NB4 (cell line): Measurements from ENCODE around the gene SLC7A5.
"Not testable (repeated sequence)": the region's sequence is repeated elsewhere in the genome, so short reads cannot be mapped to it uniquely, and the experiment has no call there.

Experiments
- DNase-seq: peaks from one replicate; pipeline ENCODE4 v3.0.0; 2010; ENCODE audit warnings: low read depth
- H3K4me3 ChIP-seq: one replicate; pipeline ENCODE4 v1.5.1; 2011; ENCODE audit warnings: mild to moderate bottlenecking, low read depth, low read length, moderate library complexity
- MYC ChIP-seq: IDR thresholded peaks from 2 replicates; pipeline ENCODE4 v1.6.1; 2011; ENCODE audit warnings: low read depth, low read length
- POLR2A ChIP-seq: IDR thresholded peaks from 2 replicates; pipeline ENCODE4 v1.6.1; 2011; ENCODE audit warnings: mild to moderate bottlenecking; ENCODE audit not compliant: insufficient read length; ENCODE audit errors: extremely low read depth
- TF ChIP-seq, protein P1 (sequence below): IDR thresholded peaks from 2 replicates; pipeline ENCODE4 v1.6.1; 2011; ENCODE audit warnings: low read depth, low read length
- TF ChIP-seq, protein P2 (sequence below): IDR thresholded peaks from one replicate; pipeline ENCODE4 v1.5.1; 2012; ENCODE audit warnings: low read depth, low read length

The SLC7A5 gene

DNA sequence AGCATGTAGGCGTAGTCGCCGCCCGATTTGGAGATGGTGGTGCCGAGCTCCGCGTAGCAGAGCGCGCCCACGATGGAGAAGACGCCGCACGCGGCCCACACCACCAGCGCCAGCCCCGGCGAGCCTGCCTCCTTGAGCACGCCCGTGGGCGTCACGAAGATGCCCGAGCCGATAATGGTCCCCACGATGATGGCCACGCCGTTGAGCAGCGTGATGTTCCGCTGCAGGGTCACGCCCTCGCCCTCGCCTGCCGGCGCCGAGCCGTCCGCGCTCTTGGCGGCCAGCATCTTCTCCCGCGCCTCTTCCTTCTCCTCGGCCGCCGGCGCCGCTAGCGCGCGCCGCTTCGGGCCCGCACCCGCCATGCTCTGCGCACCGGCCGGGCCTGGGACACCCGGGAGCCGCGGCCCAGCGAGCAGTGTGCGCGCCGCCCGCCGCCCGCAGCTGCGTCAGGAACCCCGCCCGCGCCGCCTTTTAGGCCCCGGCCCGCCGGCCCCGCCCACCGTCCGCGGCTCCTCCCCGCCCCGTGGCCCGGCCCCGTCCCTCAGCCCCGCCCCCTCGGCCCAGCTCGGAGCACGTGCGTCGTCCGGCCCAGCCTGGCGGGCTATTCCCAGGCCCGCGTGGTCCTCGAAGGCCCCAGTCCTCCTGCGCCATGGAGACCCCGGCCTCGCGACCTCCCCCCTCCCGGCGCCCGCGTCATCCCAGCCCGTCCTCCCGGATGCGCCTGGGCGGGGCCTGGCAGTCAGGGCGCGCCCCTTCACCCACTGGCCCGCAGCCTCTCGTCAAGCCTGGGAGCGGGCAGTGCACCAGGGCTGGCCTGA, at the start of gene SLC7A5:
TSS of gene SLC7A5 (minus strand) at position 447 of the 818 bp plus-strand sequence. CDS start at position 362, 85 bp downstream.
- peak; percentile 87 for DNase-seq
- TF ChIP-seq MYC: peak; percentile 78
- TF ChIP-seq POLR2A: peak; percentile 90
- TF ChIP-seq, protein P1, sequence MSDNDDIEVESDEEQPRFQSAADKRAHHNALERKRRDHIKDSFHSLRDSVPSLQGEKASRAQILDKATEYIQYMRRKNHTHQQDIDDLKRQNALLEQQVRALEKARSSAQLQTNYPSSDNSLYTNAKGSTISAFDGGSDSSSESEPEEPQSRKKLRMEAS: peak; percentile 94

DNA sequence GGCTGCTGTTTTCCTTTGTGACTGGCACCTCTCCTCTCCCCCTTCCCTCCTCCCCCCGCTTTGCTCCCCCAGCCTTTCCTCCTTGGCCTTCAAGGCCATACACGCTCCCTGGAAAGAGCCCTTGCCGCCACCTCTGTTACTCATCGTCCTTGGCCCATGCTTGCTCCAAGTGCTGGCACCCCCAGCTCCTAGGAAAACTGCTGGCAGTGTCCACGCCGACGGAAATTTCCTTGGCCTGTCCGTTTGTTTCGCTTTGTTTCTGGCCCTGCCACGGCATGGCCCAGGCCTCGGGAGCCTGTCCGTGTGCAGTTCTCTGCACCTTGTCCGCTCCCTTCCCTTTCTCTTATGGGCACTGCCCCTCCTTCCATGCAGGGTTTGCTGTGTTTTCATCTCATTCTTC, 49.0 kb upstream of the SLC7A5 start:
- TF ChIP-seq, protein P1: no peak
- no peak for TF ChIP-seq POLR2A
- TF ChIP-seq, protein P2, sequence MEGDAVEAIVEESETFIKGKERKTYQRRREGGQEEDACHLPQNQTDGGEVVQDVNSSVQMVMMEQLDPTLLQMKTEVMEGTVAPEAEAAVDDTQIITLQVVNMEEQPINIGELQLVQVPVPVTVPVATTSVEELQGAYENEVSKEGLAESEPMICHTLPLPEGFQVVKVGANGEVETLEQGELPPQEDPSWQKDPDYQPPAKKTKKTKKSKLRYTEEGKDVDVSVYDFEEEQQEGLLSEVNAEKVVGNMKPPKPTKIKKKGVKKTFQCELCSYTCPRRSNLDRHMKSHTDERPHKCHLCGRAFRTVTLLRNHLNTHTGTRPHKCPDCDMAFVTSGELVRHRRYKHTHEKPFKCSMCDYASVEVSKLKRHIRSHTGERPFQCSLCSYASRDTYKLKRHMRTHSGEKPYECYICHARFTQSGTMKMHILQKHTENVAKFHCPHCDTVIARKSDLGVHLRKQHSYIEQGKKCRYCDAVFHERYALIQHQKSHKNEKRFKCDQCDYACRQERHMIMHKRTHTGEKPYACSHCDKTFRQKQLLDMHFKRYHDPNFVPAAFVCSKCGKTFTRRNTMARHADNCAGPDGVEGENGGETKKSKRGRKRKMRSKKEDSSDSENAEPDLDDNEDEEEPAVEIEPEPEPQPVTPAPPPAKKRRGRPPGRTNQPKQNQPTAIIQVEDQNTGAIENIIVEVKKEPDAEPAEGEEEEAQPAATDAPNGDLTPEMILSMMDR: no peak
- no peak for TF ChIP-seq MYC
- no peak for DNase-seq
- H3K4me3 ChIP-seq: no peak overlapping the region

More for the DNA sequence above, at the start of gene SLC7A5:
- H3K4me3 ChIP-seq: peak within 1 kb of the TSS; percentile 77

- no peak for DNase-seq
- no peak overlapping the region for H3K4me3 ChIP-seq
- no peak for TF ChIP-seq MYC
- TF ChIP-seq, protein P1: no peak
- TF ChIP-seq, protein P2: no peak
- TF ChIP-seq POLR2A: no peak
Observed at GRCh38 chr16:87917503-87917902, 48.2 kb upstream of the SLC7A5 start.

DNA sequence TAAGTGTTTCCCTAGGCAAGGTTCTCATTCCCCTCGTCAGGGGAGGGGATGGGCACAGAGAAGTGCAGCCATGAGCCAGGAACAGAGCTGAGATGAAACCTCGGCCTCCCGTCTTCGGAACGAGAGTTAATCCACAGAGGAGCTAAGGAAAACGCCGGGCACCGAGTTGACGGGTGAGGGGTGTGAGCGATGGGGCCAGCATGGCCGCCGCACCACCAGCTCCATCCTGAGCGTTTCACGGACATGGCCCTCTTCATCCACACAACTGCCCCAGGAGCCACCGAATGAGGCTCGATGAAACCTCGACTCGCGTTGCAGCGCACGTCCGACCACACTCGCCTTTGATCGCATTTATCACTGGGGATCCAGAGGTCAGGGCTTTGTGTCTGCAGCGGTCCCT, 45.5 kb upstream of the SLC7A5 start:
- no peak for DNase-seq
- no peak overlapping the region for H3K4me3 ChIP-seq
- TF ChIP-seq POLR2A: no peak
- TF ChIP-seq, protein P2: no peak
- TF ChIP-seq, protein P1: no peak
- no peak for TF ChIP-seq MYC

DNA sequence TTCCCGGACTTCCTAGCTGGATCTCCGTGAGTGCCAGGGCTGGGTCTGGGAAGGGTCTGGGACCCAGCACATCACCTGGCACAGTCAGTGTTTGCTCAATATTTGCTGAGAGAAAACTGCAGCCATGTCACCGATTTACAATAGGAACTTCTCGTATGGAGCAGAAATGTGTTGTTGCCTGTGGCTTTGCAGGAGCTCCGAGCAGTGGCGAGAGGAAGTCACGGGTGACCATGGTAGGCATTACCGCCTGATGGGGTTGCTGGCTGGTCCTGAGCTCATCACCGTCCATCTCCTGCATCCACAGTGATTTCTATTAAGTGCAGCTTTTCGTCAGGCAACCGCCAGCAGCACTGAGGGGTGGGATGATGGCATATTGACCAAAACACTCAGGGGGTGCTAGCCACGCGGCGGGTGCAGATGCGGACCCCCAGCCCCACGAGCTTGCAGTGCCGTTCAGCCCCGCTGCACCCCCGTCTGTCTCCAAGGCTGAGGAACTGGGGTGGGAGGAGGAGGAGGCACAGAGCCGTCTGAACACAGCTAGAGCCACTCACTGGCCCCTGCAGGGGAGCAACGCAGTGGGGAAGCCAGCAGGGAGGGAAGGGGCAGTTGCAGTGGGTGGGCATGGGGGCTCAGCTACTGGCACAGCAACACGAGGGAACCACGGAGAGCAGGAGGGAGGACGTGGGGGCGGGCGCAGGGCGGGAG, 44.9 kb upstream of the SLC7A5 start:
- peak; percentile 23 for DNase-seq
- not testable (repeated sequence) for H3K4me3 ChIP-seq

DNA sequence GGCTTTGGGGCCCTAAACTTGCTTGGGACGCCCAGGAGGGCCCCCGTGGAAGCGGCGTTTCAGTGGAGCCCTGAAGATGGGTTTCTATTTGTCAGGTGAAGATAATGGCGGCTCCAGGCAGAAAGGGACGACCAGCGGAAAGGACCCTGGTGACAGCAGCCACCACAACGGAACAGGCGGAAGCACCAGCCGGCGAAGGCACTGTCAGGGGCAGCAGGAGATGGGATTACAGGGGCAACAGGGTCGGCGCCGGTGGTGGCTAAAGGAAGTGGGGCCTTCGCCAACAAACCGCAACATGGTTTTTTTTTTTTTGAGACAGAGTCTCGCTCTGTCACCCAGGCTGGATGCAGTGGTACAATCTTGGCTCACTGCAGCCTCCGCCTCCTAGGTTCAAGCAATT, 43.4 kb upstream of the SLC7A5 start:
- H3K4me3 ChIP-seq: peak overlapping the region; percentile 21
- DNase-seq: peak; percentile 92

GRCh38 chr16:87911106-87911763, 41.9 kb upstream of the SLC7A5 start:
- not testable (repeated sequence) for DNase-seq, H3K4me3 ChIP-seq
